ENCODE measurements around the gene DQX1.

The DQX1 gene

GRCh38 chr2:74530239-74531187, 4.5 kb upstream of the DQX1 start:
- DNase-seq = no peak

GRCh38 chr2:74529357-74530238, 3.6 kb upstream of the DQX1 start, which contains the start of the genes AUP1 and HTRA2:
Gene AUP1, minus strand, starts transcription at chr2:74529706. Its CDS starts 77 bp downstream, at chr2:74529629.
Gene HTRA2, plus strand, starts transcription at chr2:74529933. Its CDS starts 74 bp downstream, at chr2:74530007.
- peak; percentile 99 for DNase-seq

- DNase-seq = no peak
Observed at GRCh38 chr2:74528600-74529356, 2.7 kb upstream of the DQX1 start.

GRCh38 chr2:74527741-74528140, 1.7 kb upstream of the DQX1 start:
- DNase-seq = no peak

- DNase-seq = no peak
Observed at GRCh38 chr2:74526649-74527230, 709 bp upstream of the DQX1 start.

- DNase-seq = no peak
Observed at GRCh38 chr2:74524955-74525716, 895 bp downstream of the DQX1 start.

- no peak for DNase-seq
Observed at GRCh38 chr2:74524005-74524404, 2.0 kb downstream of the DQX1 start.

GRCh38 chr2:74522516-74522915, 3.5 kb downstream of the DQX1 start:
- DNase-seq = no peak

GRCh38 chr2:74516650-74517049, 9.4 kb downstream of the DQX1 start:
- no peak for DNase-seq

- DNase-seq = peak; percentile 79
Observed at GRCh38 chr2:74515981-74516633, 9.9 kb downstream of the DQX1 start.

GRCh38 chr2:74515271-74515980, 10.6 kb downstream of the DQX1 start:
- DNase-seq = no peak

GRCh38 chr2:74514368-74515270, 11.4 kb downstream of the DQX1 start, which contains the start of gene TLX2:
Gene TLX2, plus strand, starts transcription at chr2:74514450. Its CDS starts 357 bp downstream, at chr2:74514807.
- DNase-seq = no peak

GRCh38 chr2:74513605-74514367, 12.2 kb downstream of the DQX1 start:
- DNase-seq = no peak

- DNase-seq = no peak
Observed at GRCh38 chr2:74512744-74513604, 13.1 kb downstream of the DQX1 start.

GRCh38 chr2:74511104-74511989, 14.7 kb downstream of the DQX1 start:
- no peak for DNase-seq

- DNase-seq = no peak
Observed at GRCh38 chr2:74510272-74510671, 15.8 kb downstream of the DQX1 start.

Measured in left hindlimb (tissue), 1 donor.